8988T (cell line): Measurements from ENCODE around the gene TMEM164.
A peak's percentile ranks its signal among the peaks of the same experiment; 100 is the strongest.
"Not testable (repeated sequence)": the region's sequence is repeated elsewhere in the genome, so short reads cannot be mapped to it uniquely, and the experiment has no call there.

ENCODE experiments used
- DNase-seq: peaks from one replicate; pipeline ENCODE4 v3.0.0; 2011

Gene TMEM164

GRCh38 chrX:110138557-110138956, 135.6 kb downstream of the TMEM164 start:
- no peak for DNase-seq

- DNase-seq, result no peak
Observed at GRCh38 chrX:110139172-110139571, 136.3 kb downstream of the TMEM164 start.

- no peak for DNase-seq
Observed at GRCh38 chrX:110142096-110142495, 139.2 kb downstream of the TMEM164 start.

GRCh38 chrX:110143454-110144210, 140.7 kb downstream of the TMEM164 start:
- DNase-seq, result no peak

- DNase-seq, result no peak
Observed at GRCh38 chrX:110145311-110145710, 142.4 kb downstream of the TMEM164 start.

GRCh38 chrX:110145854-110146253, 142.9 kb downstream of the TMEM164 start:
- DNase-seq, result no peak

GRCh38 chrX:110146521-110146920, 143.6 kb downstream of the TMEM164 start:
- no peak for DNase-seq

GRCh38 chrX:110153244-110153643, 150.3 kb downstream of the TMEM164 start:
- DNase-seq, result no peak

GRCh38 chrX:110153896-110154295, 151.0 kb downstream of the TMEM164 start:
- no peak for DNase-seq

GRCh38 chrX:110154328-110154727, 151.4 kb downstream of the TMEM164 start:
- not testable (repeated sequence) for DNase-seq

GRCh38 chrX:110155759-110156158, 152.8 kb downstream of the TMEM164 start:
- DNase-seq, result no peak

- DNase-seq, result no peak
Observed at GRCh38 chrX:110156167-110156754, 153.3 kb downstream of the TMEM164 start.

GRCh38 chrX:110157444-110157843, 154.5 kb downstream of the TMEM164 start:
- DNase-seq, result no peak

- DNase-seq, result no peak
Observed at GRCh38 chrX:110159235-110159634, 156.3 kb downstream of the TMEM164 start.

- DNase-seq, result no peak
Observed at GRCh38 chrX:110159865-110160264, 157.0 kb downstream of the TMEM164 start.

- no peak for DNase-seq
Observed at GRCh38 chrX:110161361-110161686, 158.4 kb downstream of the TMEM164 start.

- no peak for DNase-seq
Observed at GRCh38 chrX:110162131-110162530, 159.2 kb downstream of the TMEM164 start.

GRCh38 chrX:110162867-110163266, 160.0 kb downstream of the TMEM164 start:
- no peak for DNase-seq

- no peak for DNase-seq
Observed at GRCh38 chrX:110163488-110163887, 160.6 kb downstream of the TMEM164 start.

GRCh38 chrX:110167952-110168451, 165.1 kb downstream of the TMEM164 start:
- peak; percentile 50 for DNase-seq

GRCh38 chrX:110168585-110168984, 165.7 kb downstream of the TMEM164 start:
- no peak for DNase-seq

GRCh38 chrX:110170029-110170428, 167.1 kb downstream of the TMEM164 start:
- DNase-seq, result no peak

- no peak for DNase-seq
Observed at GRCh38 chrX:110171442-110171841, 168.5 kb downstream of the TMEM164 start.

- DNase-seq, result no peak
Observed at GRCh38 chrX:110172215-110172614, 169.3 kb downstream of the TMEM164 start.
